ENCODE data around the gene TEKT3.

The TEKT3 gene

GRCh38 chr17:15264542-15264941 lies 76.9 kb downstream of the TEKT3 start:
- DNase-seq (ENCODE audit: low spot score): no peak

- DNase-seq (ENCODE audit: low spot score): no peak
Observed at GRCh38 chr17:15263680-15264079, 77.7 kb downstream of the TEKT3 start.

GRCh38 chr17:15263206-15263579 lies 78.2 kb downstream of the TEKT3 start:
- peak; percentile 89 for DNase-seq (ENCODE audit: low spot score)

GRCh38 chr17:15262291-15263205 lies 78.8 kb downstream of the TEKT3 start:
- peak; percentile 90 for DNase-seq (ENCODE audit: low spot score)

- peak; percentile 73 for DNase-seq (ENCODE audit: low spot score)
Observed at GRCh38 chr17:15261802-15262290, 79.6 kb downstream of the TEKT3 start.

- no peak for DNase-seq (ENCODE audit: low spot score)
Observed at GRCh38 chr17:15261258-15261801, 80.1 kb downstream of the TEKT3 start.

GRCh38 chr17:15260376-15261257 lies 80.8 kb downstream of the TEKT3 start:
- peak; percentile 96 for DNase-seq (ENCODE audit: low spot score)

- DNase-seq (ENCODE audit: low spot score): peak; percentile 11
Observed at GRCh38 chr17:15257796-15258512, 83.4 kb downstream of the TEKT3 start.

GRCh38 chr17:15257258-15257788 lies 84.1 kb downstream of the TEKT3 start:
- DNase-seq (ENCODE audit: low spot score): peak; percentile 81

GRCh38 chr17:15256689-15257088 lies 84.7 kb downstream of the TEKT3 start:
- peak; percentile 14 for DNase-seq (ENCODE audit: low spot score)

GRCh38 chr17:15255713-15256454 lies 85.5 kb downstream of the TEKT3 start:
- DNase-seq (ENCODE audit: low spot score): peak; percentile 37

Data from left forelimb (tissue), 1 donor.